ENCODE results near the gene WBP2.

Gene WBP2

DNA sequence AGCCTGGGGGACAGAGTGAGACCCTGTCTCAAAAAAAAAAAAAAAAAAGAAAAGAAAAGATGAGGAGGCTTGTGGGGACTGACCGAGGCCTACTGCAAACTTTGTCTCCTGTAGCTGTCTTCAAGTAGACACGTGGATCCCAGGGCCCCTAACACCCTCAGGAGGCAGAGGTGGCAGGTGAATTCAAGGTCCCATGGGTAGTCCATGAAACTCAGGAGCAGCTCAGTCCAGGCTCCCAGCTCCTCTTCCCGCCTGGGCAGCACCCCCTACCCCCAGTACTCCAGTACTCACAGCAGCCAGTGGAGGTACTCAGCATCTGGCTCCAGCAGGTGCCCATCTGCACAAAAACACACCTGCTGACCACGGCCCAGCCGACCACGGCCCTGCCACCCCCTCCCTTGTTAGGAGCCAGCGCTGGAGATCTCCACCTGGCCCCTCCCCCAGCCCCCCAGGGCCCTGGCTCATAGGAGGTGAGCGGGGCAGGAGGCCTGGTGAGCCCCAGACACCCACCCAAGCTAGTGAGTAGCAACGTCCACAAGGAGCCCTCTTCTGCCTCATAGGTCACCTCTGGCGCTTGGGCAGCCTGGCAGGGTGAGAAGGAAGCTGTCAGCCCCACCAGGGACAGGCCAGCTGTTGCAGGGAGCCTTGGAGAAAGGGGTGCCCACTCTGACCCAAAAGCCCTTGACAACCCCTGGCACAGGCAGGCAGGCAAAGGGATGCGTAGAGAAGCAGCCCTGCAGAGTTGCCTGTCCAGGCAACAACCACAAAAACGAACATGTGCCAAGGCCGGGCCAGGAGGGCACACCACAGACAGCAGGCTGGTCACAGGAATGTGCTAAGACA lies 45.8 kb upstream of the WBP2 start:
- Histone ChIP-seq H3K27ac (ENCODE audit: low read length) (no peak overlapping the region), H3K9ac (ENCODE audit: low read depth, low read length) (no peak overlapping the region), H3K27me3 (ENCODE audit: insufficient read depth, low read length, poor library complexity) (no peaks in the 10 kb centered on the region), H3K4me2 (ENCODE audit: insufficient read depth, low read length) (no peak overlapping the region), H4K20me1 (ENCODE audit: insufficient read depth, low read length) (no peaks in the 10 kb centered on the region), H3K79me2 (ENCODE audit: insufficient read depth, low read length) (peaks cover 35% of the 10 kb centered on the region), H2AFZ (ENCODE audit: low read depth, low read length) (no peak overlapping the region), H3K4me1 (ENCODE audit: insufficient read depth, low read length) (peaks cover 35% of the 10 kb centered on the region), H3K4me3 (ENCODE audit: low read depth in 1 of 2, low read length in 2 of 2) (no peak overlapping the region), H3K36me3 (ENCODE audit: insufficient read depth, low read length) (peaks cover 58% of the 10 kb centered on the region), H3K9me3 (ENCODE audit: insufficient read depth, low read length, severe bottlenecking) (no peaks in the 10 kb centered on the region)
- TF ChIP-seq EZH2 (IDR thresholded peaks at IDR 0.05; ENCODE audit: borderline replicate concordance, low read depth, low read length, severe bottlenecking) = no peak
- TF ChIP-seq, protein P1, sequence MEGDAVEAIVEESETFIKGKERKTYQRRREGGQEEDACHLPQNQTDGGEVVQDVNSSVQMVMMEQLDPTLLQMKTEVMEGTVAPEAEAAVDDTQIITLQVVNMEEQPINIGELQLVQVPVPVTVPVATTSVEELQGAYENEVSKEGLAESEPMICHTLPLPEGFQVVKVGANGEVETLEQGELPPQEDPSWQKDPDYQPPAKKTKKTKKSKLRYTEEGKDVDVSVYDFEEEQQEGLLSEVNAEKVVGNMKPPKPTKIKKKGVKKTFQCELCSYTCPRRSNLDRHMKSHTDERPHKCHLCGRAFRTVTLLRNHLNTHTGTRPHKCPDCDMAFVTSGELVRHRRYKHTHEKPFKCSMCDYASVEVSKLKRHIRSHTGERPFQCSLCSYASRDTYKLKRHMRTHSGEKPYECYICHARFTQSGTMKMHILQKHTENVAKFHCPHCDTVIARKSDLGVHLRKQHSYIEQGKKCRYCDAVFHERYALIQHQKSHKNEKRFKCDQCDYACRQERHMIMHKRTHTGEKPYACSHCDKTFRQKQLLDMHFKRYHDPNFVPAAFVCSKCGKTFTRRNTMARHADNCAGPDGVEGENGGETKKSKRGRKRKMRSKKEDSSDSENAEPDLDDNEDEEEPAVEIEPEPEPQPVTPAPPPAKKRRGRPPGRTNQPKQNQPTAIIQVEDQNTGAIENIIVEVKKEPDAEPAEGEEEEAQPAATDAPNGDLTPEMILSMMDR (IDR thresholded peaks at IDR 0.05; ENCODE audit: borderline replicate concordance, extremely low read depth, low read length, poor library complexity, severe bottlenecking) = no peak
- ATAC-seq (ENCODE audit: insufficient read depth, low read depth) (no peak), DNase-seq (no peak)

DNA sequence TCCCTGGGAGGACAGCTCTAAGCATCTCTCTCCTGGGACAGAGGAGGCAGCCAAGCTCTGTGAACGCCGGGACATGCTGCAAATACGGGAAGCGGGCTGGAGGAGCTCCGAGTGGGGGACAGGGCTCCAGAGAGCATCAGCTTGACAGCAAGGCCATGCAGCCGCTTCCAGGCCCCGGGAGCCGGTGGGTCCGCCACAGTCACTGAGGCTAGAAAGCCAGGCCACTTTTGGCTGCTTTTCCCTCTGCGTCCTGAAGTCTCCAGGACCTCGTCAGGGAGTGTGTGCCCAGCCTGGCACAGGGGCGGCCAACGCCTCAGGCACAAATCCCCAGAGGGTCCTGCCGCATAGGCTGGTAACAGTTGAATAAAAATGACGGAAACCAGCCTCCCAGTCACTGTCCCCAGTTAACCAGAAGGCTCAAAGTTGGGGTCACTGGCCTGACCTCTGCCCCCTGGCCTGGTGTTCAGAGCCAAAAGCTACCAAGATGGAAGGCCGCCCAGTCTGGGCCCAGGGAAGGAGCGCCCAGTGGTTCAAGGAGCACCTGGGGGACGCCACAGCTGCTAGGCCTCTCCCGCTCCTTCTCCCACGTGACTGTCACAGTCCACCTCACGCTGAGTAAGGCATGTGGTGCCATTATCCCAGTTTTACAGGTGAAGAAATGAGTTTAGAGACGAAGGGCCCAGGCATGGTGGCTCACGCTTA lies 44.8 kb upstream of the WBP2 start:
- H3K79me2 ChIP-seq (ENCODE audit: insufficient read depth, low read length) = peaks cover 39% of the 10 kb centered on the region
- H3K27me3 ChIP-seq (ENCODE audit: insufficient read depth, low read length, poor library complexity) = no peaks in the 10 kb centered on the region
- no peaks in the 10 kb centered on the region for H3K9me3 ChIP-seq (ENCODE audit: insufficient read depth, low read length, severe bottlenecking)
- no peak for DNase-seq
- H3K9ac ChIP-seq (ENCODE audit: low read depth, low read length) = no peak overlapping the region
- no peak overlapping the region for H2AFZ ChIP-seq (ENCODE audit: low read depth, low read length)
- no peak overlapping the region for H3K4me2 ChIP-seq (ENCODE audit: insufficient read depth, low read length)
- H3K4me1 ChIP-seq (ENCODE audit: insufficient read depth, low read length) = peaks cover 35% of the 10 kb centered on the region
- peaks cover 8% of the 10 kb centered on the region for H4K20me1 ChIP-seq (ENCODE audit: insufficient read depth, low read length)
- peaks cover 59% of the 10 kb centered on the region for H3K36me3 ChIP-seq (ENCODE audit: insufficient read depth, low read length)
- no peak for TF ChIP-seq EZH2 (IDR thresholded peaks at IDR 0.05; ENCODE audit: borderline replicate concordance, low read depth, low read length, severe bottlenecking)
- TF ChIP-seq, protein P1 (IDR thresholded peaks at IDR 0.05; ENCODE audit: borderline replicate concordance, extremely low read depth, low read length, poor library complexity, severe bottlenecking) = no peak
- ATAC-seq (ENCODE audit: insufficient read depth, low read depth) = no peak
- no peak overlapping the region for H3K27ac ChIP-seq (ENCODE audit: low read length)
- H3K4me3 ChIP-seq (ENCODE audit: low read depth in 1 of 2, low read length in 2 of 2) = no peak overlapping the region

DNA sequence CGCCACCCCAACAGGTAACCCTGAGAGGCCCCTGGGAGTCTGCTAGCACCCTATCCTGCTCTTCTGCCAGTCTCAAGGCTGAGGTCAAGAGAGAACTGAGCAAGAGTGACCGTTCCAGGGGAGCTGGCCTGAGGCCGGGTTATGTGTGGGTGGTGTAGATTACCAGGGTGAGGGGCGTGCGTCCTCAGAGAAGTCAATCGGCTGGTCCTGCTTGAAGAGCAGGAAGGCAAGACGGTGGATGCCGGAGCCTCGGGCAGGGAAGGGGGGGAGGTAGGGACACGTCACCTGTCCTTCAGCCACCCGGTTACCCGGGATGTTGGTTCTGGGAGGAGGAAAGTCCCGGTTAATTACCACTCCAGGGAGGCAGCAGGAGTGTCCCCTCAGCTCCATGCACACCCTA lies 44.2 kb upstream of the WBP2 start:
- TF ChIP-seq EZH2 (IDR thresholded peaks at IDR 0.05; ENCODE audit: borderline replicate concordance, low read depth, low read length, severe bottlenecking) = no peak
- TF ChIP-seq, protein P1 (IDR thresholded peaks at IDR 0.05; ENCODE audit: borderline replicate concordance, extremely low read depth, low read length, poor library complexity, severe bottlenecking) = no peak

More for the DNA sequence above, 44.2 kb upstream of the WBP2 start:
- no peak overlapping the region for H3K4me3 ChIP-seq (ENCODE audit: low read depth in 1 of 2, low read length in 2 of 2)
- no peak overlapping the region for H3K9ac ChIP-seq (ENCODE audit: low read depth, low read length)
- no peaks in the 10 kb centered on the region for H3K27me3 ChIP-seq (ENCODE audit: insufficient read depth, low read length, poor library complexity)
- no peak overlapping the region for H3K27ac ChIP-seq (ENCODE audit: low read length)
- peaks cover 41% of the 10 kb centered on the region for H3K4me1 ChIP-seq (ENCODE audit: insufficient read depth, low read length)
- peaks cover 41% of the 10 kb centered on the region for H3K79me2 ChIP-seq (ENCODE audit: insufficient read depth, low read length)
- H4K20me1 ChIP-seq (ENCODE audit: insufficient read depth, low read length) = peaks cover 9% of the 10 kb centered on the region
- no peak overlapping the region for H3K4me2 ChIP-seq (ENCODE audit: insufficient read depth, low read length)
- H2AFZ ChIP-seq (ENCODE audit: low read depth, low read length) = no peak overlapping the region
- H3K9me3 ChIP-seq (ENCODE audit: insufficient read depth, low read length, severe bottlenecking) = no peaks in the 10 kb centered on the region
- peaks cover 62% of the 10 kb centered on the region for H3K36me3 ChIP-seq (ENCODE audit: insufficient read depth, low read length)
- ATAC-seq (ENCODE audit: insufficient read depth, low read depth) = no peak
- no peak for DNase-seq
